Measurements from ENCODE around the gene FAM9C. TPM values are rescaled to one million over a fixed set of nuclear protein-coding genes. Genes with fewer than 3 reads are reported as not detected.

The FAM9C gene
- polyA plus RNA-seq, 1 experiment: 0.04 TPM

GRCh38 chrX:13028871-13029636 is 15.4 kb downstream of the FAM9C start:
- no peak for DNase-seq (ENCODE audit: low read depth, low spot score)
- no peak for TF ChIP-seq CTCF (IDR thresholded peaks at IDR 0.05; ENCODE audit: low read depth, low read length)

DNA sequence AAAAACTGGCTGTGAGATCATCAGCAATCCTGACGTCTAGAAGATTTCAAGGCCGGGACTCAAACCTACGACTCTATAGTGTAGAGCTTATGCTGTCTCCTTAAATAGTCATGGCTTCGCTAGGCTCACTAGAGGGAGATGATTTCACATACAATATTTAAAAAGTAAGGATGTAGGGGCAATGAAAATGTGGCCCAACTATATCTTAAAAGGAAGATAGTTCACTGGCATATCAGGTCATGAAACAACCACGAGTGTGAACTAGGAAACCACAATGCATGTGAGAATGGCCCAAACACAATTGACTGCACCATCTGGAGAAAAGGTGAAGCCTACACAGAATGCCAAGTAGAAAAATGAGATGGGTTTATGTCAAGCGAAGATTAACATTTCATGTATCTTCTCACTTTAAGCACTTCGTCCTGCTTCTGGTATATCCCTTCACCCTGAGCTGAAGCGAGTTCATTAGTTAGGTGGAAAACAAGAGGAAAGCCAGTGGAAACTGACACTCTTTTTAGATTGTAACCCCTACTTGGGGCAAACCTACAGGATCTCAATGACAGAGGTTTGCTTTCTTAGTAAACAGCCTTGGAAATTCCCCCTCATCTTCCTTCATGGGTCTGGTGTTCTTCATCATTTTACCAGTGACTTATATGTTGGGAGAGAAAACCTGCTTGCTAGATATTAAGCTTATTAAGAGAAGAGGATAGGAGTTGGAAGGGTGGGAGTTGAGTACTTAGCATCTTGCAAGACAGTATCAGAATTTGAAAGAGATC is 17.4 kb downstream of the FAM9C start:
- no peak for DNase-seq (ENCODE audit: low read depth, low spot score)
- ChIA-PET POLR2A (no interaction called here), CTCF (no interaction called here)
- H3K27ac ChIP-seq (ENCODE audit: low read depth, low read length): no peak overlapping the region
- no peak for TF ChIP-seq CTCF (IDR thresholded peaks at IDR 0.05; ENCODE audit: low read depth, low read length)
- H3K27me3 ChIP-seq (ENCODE audit: control insufficient read depth, insufficient read depth, low read length): no peaks in the 10 kb centered on the region
- H3K9me3 ChIP-seq (ENCODE audit: control insufficient read depth, insufficient read depth, low read length): no peaks in the 10 kb centered on the region
- no peak overlapping the region for H3K4me3 ChIP-seq (ENCODE audit: low read depth, low read length)

More at GRCh38 chrX:13028871-13029636, 15.4 kb downstream of the FAM9C start:
- ChIA-PET POLR2A (interaction anchor here (1.0 kb wide), 1 partner anchor 53 kb away, joined by 5 read pairs; no protein-coding TSS in a partner anchor), CTCF (no interaction called here)
- Histone ChIP-seq H3K9me3 (ENCODE audit: control insufficient read depth, insufficient read depth, low read length) (no peaks in the 10 kb centered on the region), H3K4me3 (ENCODE audit: low read depth, low read length) (no peak overlapping the region), H3K27ac (ENCODE audit: low read depth, low read length) (peak overlapping the region; percentile 40), H3K27me3 (ENCODE audit: control insufficient read depth, insufficient read depth, low read length) (no peaks in the 10 kb centered on the region)

GRCh38 chrX:13024986-13025385 is 19.4 kb downstream of the FAM9C start:
- H3K4me3 ChIP-seq (ENCODE audit: low read depth, low read length): no peak overlapping the region
- no peaks in the 10 kb centered on the region for H3K27me3 ChIP-seq (ENCODE audit: control insufficient read depth, insufficient read depth, low read length)
- no peak for DNase-seq (ENCODE audit: low read depth, low spot score)
- CTCF ChIA-PET: no interaction called here
- H3K27ac ChIP-seq (ENCODE audit: low read depth, low read length): no peak overlapping the region
- no peaks in the 10 kb centered on the region for H3K9me3 ChIP-seq (ENCODE audit: control insufficient read depth, insufficient read depth, low read length)
- POLR2A ChIA-PET: no interaction called here
- no peak for TF ChIP-seq CTCF (IDR thresholded peaks at IDR 0.05; ENCODE audit: low read depth, low read length)

- POLR2A ChIA-PET: no interaction called here
- Histone ChIP-seq H3K4me3 (ENCODE audit: low read depth, low read length) (no peak overlapping the region), H3K27me3 (ENCODE audit: control insufficient read depth, insufficient read depth, low read length) (no peaks in the 10 kb centered on the region), H3K9me3 (ENCODE audit: control insufficient read depth, insufficient read depth, low read length) (no peaks in the 10 kb centered on the region), H3K27ac (ENCODE audit: low read depth, low read length) (no peak overlapping the region)
- CTCF ChIA-PET: no interaction called here
- DNase-seq (ENCODE audit: low read depth, low spot score): no peak
- no peak for TF ChIP-seq CTCF (IDR thresholded peaks at IDR 0.05; ENCODE audit: low read depth, low read length)
These were observed 20.4 kb downstream of the FAM9C start for GRCh38 chrX:13023979-13024378.

- no peak overlapping the region for H3K27ac ChIP-seq (ENCODE audit: low read depth, low read length)
- no peaks in the 10 kb centered on the region for H3K27me3 ChIP-seq (ENCODE audit: control insufficient read depth, insufficient read depth, low read length)
- no peak for DNase-seq (ENCODE audit: low read depth, low spot score)
- H3K9me3 ChIP-seq (ENCODE audit: control insufficient read depth, insufficient read depth, low read length): no peaks in the 10 kb centered on the region
- CTCF ChIA-PET: no interaction called here
- POLR2A ChIA-PET: no interaction called here
- H3K4me3 ChIP-seq (ENCODE audit: low read depth, low read length): no peak overlapping the region
- no peak for TF ChIP-seq CTCF (IDR thresholded peaks at IDR 0.05; ENCODE audit: low read depth, low read length)
These were observed 20.9 kb downstream of the FAM9C start for GRCh38 chrX:13023567-13023966.
